Thyroid gland (tissue), 4 donors: ENCODE measurements around the gene ZC3H10.

ENCODE experiments used
- POLR2A ChIP-seq, 2 donors: fragments of 450-650 bp; IDR thresholded peaks; one replicate each; pipeline ENCODE4 v1.6.1; 2017; ENCODE audit warnings: antibody characterized with exemption in 2 of 2, mild to moderate bottlenecking in 2 of 2, moderate library complexity in 1 of 2
- TF ChIP-seq, protein P1 (sequence below), 6 experiments: fragments of 200-600 bp in 3 of 6; fragments of 450-650 bp in 3 of 6; sonication (generic) in 3 of 6; IDR thresholded peaks; one replicate each; pipeline ENCODE4 v1.5.1; 2016 to 2019; ENCODE audit warnings: antibody characterized with exemption in 6 of 6, mild to moderate bottlenecking in 2 of 6, inconsistent platforms in 1 of 6, moderate library complexity in 1 of 6

DNA sequence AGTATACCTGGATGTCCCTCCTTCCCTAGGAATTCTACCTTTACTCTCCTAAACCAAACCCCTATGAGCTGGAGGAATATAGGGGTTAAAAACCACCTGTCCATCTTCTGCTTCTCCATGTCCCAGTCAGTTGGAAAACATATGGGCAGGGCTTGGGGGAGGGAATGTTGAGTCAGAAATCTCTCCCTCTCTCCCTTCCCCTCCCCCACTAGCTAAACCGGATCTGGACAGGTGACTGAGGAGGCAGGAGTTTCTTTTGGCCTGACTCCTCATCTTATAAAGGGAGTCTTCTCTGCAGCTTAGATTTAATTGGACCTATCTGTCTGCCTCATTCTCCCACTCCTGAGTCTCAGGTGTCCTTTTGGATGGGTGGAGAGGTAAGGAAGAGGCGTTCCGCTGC lies 32.0 kb upstream of the ZC3H10 start:
- TF ChIP-seq, protein P1, sequence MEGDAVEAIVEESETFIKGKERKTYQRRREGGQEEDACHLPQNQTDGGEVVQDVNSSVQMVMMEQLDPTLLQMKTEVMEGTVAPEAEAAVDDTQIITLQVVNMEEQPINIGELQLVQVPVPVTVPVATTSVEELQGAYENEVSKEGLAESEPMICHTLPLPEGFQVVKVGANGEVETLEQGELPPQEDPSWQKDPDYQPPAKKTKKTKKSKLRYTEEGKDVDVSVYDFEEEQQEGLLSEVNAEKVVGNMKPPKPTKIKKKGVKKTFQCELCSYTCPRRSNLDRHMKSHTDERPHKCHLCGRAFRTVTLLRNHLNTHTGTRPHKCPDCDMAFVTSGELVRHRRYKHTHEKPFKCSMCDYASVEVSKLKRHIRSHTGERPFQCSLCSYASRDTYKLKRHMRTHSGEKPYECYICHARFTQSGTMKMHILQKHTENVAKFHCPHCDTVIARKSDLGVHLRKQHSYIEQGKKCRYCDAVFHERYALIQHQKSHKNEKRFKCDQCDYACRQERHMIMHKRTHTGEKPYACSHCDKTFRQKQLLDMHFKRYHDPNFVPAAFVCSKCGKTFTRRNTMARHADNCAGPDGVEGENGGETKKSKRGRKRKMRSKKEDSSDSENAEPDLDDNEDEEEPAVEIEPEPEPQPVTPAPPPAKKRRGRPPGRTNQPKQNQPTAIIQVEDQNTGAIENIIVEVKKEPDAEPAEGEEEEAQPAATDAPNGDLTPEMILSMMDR (IDR thresholded peaks at IDR 0.05) = no peak
- TF ChIP-seq POLR2A (IDR thresholded peaks at IDR 0.05) = no peak
